Measurements from ENCODE around the gene SCGB1A1.

DNA sequence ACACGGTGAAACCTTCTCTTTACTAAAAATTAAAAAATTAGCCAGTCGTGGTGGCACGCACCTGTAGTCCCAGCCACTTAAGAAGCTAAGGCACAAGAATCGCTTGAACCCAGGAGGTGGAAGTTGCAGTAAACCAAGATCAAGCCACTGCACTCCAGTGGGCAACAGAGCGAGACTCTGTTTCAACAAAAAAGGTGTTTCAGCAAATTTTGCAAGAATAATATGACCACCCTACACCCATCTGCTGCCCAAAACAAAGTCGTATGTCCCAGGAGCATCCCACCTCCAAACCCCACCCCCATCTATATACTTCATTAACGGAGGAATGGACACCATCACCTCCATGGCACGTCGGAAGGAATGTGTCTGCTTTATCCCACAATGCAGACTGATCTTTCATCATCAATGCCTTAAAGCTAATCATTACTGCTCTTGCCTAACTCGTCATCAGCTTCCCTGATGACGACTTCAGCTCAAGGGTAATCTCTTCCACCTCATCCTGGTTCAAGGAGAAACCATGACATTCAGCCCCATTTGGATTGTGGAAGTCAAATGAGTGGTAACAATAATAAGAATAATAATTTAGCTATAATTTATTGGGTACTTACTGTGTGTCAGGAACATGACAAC is 34.1 kb downstream of the SCGB1A1 start:
- TF ChIP-seq, protein P1, sequence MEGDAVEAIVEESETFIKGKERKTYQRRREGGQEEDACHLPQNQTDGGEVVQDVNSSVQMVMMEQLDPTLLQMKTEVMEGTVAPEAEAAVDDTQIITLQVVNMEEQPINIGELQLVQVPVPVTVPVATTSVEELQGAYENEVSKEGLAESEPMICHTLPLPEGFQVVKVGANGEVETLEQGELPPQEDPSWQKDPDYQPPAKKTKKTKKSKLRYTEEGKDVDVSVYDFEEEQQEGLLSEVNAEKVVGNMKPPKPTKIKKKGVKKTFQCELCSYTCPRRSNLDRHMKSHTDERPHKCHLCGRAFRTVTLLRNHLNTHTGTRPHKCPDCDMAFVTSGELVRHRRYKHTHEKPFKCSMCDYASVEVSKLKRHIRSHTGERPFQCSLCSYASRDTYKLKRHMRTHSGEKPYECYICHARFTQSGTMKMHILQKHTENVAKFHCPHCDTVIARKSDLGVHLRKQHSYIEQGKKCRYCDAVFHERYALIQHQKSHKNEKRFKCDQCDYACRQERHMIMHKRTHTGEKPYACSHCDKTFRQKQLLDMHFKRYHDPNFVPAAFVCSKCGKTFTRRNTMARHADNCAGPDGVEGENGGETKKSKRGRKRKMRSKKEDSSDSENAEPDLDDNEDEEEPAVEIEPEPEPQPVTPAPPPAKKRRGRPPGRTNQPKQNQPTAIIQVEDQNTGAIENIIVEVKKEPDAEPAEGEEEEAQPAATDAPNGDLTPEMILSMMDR (IDR thresholded peaks at IDR 0.05): no peak
- TF ChIP-seq POLR2A (IDR thresholded peaks at IDR 0.05): no peak
- no peak for TF ChIP-seq EP300 (IDR thresholded peaks at IDR 0.05)
- TF ChIP-seq POLR2AphosphoS5 (IDR thresholded peaks at IDR 0.05): no peak

All from sigmoid colon (tissue), 4 donors.